Neural progenitor cell (in vitro differentiated cells): ENCODE measurements around the gene ZNF558.

Experiments
- EZH2 ChIP-seq: fragments of 200-600 bp; sonication (generic); IDR thresholded peaks from 2 replicates; pipeline ENCODE4 v1.6.1; 2017; ENCODE audit warnings: antibody characterized with exemption, mild to moderate bottlenecking, moderate library complexity
- TF ChIP-seq, protein P1 (sequence below): fragments of 200-600 bp; sonication (generic); IDR thresholded peaks from 2 replicates; pipeline ENCODE4 v1.5.1; 2017; ENCODE audit warnings: antibody characterized with exemption, mild to moderate bottlenecking

DNA sequence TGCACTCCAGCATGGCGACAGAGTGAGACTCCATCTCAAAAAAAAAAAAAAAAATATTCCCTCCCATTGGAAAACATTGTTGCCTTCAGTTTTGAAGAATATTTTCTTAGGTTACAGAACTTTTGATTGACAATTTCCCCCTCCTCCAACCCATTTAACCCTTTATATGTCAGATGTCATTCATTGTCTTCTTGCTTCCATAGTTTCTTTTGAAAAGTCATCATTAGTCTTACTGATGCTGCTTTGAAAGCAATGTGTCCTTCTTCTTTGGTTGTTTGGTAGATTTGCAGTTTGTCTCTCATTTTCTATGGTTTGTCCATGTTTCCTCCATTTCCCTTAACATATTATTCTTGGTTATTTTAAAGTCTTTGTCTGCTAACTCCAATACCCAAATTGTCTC is 25.4 kb downstream of the ZNF558 start:
- no peak for TF ChIP-seq EZH2
- TF ChIP-seq, protein P1, sequence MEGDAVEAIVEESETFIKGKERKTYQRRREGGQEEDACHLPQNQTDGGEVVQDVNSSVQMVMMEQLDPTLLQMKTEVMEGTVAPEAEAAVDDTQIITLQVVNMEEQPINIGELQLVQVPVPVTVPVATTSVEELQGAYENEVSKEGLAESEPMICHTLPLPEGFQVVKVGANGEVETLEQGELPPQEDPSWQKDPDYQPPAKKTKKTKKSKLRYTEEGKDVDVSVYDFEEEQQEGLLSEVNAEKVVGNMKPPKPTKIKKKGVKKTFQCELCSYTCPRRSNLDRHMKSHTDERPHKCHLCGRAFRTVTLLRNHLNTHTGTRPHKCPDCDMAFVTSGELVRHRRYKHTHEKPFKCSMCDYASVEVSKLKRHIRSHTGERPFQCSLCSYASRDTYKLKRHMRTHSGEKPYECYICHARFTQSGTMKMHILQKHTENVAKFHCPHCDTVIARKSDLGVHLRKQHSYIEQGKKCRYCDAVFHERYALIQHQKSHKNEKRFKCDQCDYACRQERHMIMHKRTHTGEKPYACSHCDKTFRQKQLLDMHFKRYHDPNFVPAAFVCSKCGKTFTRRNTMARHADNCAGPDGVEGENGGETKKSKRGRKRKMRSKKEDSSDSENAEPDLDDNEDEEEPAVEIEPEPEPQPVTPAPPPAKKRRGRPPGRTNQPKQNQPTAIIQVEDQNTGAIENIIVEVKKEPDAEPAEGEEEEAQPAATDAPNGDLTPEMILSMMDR: no peak
